ENCODE data around the gene TNFRSF8. TPM values are rescaled to one million over a fixed set of nuclear protein-coding genes. Genes with fewer than 3 reads are reported as not detected.

Gene TNFRSF8
- total RNA-seq, 1 experiment from 2014 or later = 2.9 TPM

DNA sequence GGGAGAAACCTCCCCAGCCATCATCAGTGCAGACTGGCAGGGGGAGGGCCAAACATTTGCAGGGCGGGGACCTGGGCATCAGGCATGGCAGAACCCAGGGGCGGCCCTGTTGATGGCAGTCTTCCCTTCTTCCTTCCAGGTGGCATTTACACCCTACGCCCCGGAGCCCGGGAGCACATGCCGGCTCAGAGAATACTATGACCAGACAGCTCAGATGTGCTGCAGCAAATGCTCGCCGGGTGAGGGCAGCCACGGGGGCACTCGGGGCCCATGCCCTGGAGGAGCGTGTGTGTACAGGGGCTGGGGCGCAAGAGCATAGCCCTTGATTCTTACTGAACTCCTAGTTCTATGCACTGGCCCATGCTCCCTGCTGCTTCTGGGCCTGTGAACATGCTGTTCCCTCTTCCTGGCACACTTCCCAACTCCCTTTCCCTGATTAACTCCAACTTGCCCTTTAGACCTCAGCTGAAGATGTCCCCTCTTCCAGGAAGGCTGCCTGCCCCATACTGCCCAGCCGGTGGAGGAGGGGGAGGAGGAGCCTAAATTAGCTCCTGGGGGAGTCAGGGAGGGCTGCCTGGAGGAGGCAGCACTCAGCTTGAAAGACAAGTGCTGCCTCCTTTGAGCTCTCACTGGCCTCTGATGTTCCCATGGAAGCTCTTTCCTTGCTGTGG, 125.7 kb downstream of the TNFRSF8 start:
- no peaks in the 10 kb centered on the region for H3K79me1 ChIP-seq (ENCODE audit: insufficient read depth, low read depth, low read length, poor library complexity, severe bottlenecking)
- H3K23ac ChIP-seq (ENCODE audit: insufficient read length, low read depth, low read length) = no peak overlapping the region
- H3K4ac ChIP-seq (ENCODE audit: low read depth, low read length) = no peak overlapping the region
- no peak overlapping the region for H2BK12ac ChIP-seq (ENCODE audit: insufficient read length, low read depth, low read length)
- no peak overlapping the region for H2BK120ac ChIP-seq (ENCODE audit: low read depth, low read length, poor library complexity, severe bottlenecking)
- Mint-ChIP-seq H3K27me3 (ENCODE audit: low read depth) (peaks cover 5% of the 10 kb centered on the region), H3K36me3 (ENCODE audit: insufficient read depth in 1 of 3, low read depth in 3 of 3) (peaks cover 0 to 5% (median 1%) of the 10 kb centered on the region in 3 experiments; a peak in 3 of 7 replicates), H3K4me3 (no peak overlapping the region), H3K27ac (peak overlapping the region in 2 of 3 experiments; percentile 7 to 58; a peak in 2 of 7 replicates), H3K4me1 (peaks cover 17 to 23% of the 10 kb centered on the region in 2 experiments), H3K9me3 (peaks cover 0 to 4% of the 10 kb centered on the region in 2 experiments; a peak in 4 of 5 replicates)
- no peak overlapping the region for H3K27ac ChIP-seq (ENCODE audit: insufficient read length, low read depth, low read length)
- H3K79me2 ChIP-seq (ENCODE audit: insufficient read depth, low read length) = no peaks in the 10 kb centered on the region
- no peak overlapping the region for H3T11ph ChIP-seq (ENCODE audit: low read length)
- H2BK5ac ChIP-seq (ENCODE audit: insufficient read length, low read length) = no peak overlapping the region
- no peak overlapping the region for H3K9ac ChIP-seq (ENCODE audit: extremely low read depth, insufficient read length, low read length)
- no peak overlapping the region for H2BK15ac ChIP-seq (ENCODE audit: low read depth, low read length)
- H4K8ac ChIP-seq (replicated peaks; ENCODE audit: insufficient read length, low read depth, low read length) = no peak overlapping the region
- TF ChIP-seq, protein P1, sequence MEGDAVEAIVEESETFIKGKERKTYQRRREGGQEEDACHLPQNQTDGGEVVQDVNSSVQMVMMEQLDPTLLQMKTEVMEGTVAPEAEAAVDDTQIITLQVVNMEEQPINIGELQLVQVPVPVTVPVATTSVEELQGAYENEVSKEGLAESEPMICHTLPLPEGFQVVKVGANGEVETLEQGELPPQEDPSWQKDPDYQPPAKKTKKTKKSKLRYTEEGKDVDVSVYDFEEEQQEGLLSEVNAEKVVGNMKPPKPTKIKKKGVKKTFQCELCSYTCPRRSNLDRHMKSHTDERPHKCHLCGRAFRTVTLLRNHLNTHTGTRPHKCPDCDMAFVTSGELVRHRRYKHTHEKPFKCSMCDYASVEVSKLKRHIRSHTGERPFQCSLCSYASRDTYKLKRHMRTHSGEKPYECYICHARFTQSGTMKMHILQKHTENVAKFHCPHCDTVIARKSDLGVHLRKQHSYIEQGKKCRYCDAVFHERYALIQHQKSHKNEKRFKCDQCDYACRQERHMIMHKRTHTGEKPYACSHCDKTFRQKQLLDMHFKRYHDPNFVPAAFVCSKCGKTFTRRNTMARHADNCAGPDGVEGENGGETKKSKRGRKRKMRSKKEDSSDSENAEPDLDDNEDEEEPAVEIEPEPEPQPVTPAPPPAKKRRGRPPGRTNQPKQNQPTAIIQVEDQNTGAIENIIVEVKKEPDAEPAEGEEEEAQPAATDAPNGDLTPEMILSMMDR (conservative IDR thresholded peaks at IDR 0.05) = no peak
- H3K4me2 ChIP-seq (ENCODE audit: insufficient read depth, insufficient read length, low read length) = no peak overlapping the region
- no peak overlapping the region for H4K91ac ChIP-seq (ENCODE audit: insufficient read length, low read depth, low read length)
- no peak overlapping the region for H2AK5ac ChIP-seq (ENCODE audit: insufficient read length, low read length)
- no peak overlapping the region for H4K5ac ChIP-seq (ENCODE audit: insufficient read length, low read depth, low read length)
- no peak overlapping the region for H3K18ac ChIP-seq (ENCODE audit: insufficient read length, low read depth, low read length)
- no peak for DNase-seq
- WGBS (ENCODE audit: extremely low coverage, insufficient read length, low lambda C conversion rate) = no CpG with 5 or more reads among the region's 13 CpGs
- no peak overlapping the region for H2AFZ ChIP-seq (ENCODE audit: low read length)
- H3K4me1 ChIP-seq (ENCODE audit: insufficient read depth, low read length) = no peaks in the 10 kb centered on the region; the same call in 1 of the 2 replicates
- H3K56ac ChIP-seq (ENCODE audit: insufficient read length, low read depth, low read length) = no peak overlapping the region
- no peak overlapping the region for H2BK20ac ChIP-seq (ENCODE audit: low read depth, low read length, poor library complexity, severe bottlenecking)
- no peaks in the 10 kb centered on the region for H3K27me3 ChIP-seq (ENCODE audit: insufficient read depth, low read length)
- H3K14ac ChIP-seq (ENCODE audit: insufficient read depth, low read length) = no peak overlapping the region
- H3K9me3 ChIP-seq (ENCODE audit: control insufficient read depth, low read depth, low read length) = no peaks in the 10 kb centered on the region
- H3K23me2 ChIP-seq (ENCODE audit: insufficient read length, low read depth, low read length, poor library complexity, severe bottlenecking) = no peaks in the 10 kb centered on the region
- no peaks in the 10 kb centered on the region for H4K20me1 ChIP-seq (ENCODE audit: control insufficient read depth, insufficient read depth, insufficient read length)
